Hematopoietic multipotent progenitor cell treated with erythropoietin and hydrocortisone succinate and interleukin-3 and kit ligand, for 8 days (in vitro differentiated cells): ENCODE data around the gene SLC2A10.

Experiments used
- DNase-seq: peaks from one replicate; pipeline ENCODE4 v3.0.0-alpha.2; 2015

Gene SLC2A10

DNA sequence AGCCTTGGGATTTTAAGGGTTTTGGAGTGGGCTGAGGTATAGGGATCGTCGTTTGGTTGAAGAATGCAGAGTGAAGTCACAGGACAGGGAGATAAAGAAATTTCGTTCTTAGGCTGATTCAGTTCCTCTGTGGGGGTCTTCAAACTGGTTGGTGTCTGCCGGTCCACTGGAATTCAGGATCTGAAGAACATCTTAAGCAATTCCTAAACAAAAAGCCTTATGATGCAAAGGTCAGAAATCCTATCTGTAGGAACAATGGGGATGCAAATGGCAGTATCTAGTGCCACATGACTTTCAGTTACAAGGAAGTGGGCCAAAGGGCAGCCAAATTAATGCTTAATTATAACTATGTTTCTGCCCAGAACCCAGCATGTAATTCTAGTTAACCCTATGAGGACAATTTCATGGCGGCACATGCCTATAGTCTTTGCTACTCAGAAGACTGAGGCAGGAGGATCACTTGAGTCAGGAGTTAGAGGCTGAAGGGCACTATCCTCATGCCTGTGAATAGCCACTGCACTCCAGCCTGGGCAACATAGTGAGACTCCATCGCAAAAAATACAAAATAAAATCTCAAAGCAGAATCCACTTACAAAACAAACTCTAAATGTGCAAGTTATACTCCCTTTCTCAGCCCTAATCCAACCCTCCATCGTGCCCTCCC, 4.6 kb upstream of the SLC2A10 start:
- no peak for DNase-seq

DNA sequence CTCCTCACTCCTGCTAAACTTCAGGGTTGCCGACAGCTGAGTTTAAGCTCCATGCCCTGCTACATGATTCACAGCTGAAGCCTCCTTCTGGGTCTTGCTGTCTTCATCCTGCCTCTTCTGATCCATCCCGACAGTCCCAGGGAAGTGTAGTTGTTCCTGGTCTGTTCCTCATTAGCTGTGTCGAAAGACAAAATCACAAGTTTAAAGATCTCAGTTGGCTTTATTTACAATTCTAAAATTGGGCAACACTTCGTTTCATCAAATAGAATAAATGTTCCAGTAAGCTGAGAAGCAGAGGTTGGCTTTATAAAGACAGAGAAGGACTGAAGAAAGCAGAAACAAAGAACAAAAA, 4.1 kb upstream of the SLC2A10 start:
- no peak for DNase-seq

DNA sequence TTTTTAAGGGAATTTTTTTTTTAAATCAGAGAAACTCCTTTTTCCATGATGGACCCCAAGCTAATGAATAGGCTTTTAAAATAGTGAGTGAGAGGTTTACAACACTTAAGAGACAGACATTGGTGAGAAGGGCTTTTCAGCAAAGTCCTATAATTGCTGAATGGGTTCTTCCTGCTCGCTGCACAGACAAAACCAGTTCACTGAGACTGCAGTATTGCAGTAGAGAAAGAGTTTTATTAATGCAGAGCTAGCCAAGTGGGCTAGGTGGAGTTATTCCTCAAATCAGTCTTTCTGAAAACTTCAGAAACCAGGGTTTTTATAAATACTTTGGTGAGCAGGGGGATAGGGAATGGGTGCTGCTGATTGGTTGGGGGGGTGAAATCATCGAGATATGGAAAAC, 3.2 kb upstream of the SLC2A10 start:
- no peak for DNase-seq

DNA sequence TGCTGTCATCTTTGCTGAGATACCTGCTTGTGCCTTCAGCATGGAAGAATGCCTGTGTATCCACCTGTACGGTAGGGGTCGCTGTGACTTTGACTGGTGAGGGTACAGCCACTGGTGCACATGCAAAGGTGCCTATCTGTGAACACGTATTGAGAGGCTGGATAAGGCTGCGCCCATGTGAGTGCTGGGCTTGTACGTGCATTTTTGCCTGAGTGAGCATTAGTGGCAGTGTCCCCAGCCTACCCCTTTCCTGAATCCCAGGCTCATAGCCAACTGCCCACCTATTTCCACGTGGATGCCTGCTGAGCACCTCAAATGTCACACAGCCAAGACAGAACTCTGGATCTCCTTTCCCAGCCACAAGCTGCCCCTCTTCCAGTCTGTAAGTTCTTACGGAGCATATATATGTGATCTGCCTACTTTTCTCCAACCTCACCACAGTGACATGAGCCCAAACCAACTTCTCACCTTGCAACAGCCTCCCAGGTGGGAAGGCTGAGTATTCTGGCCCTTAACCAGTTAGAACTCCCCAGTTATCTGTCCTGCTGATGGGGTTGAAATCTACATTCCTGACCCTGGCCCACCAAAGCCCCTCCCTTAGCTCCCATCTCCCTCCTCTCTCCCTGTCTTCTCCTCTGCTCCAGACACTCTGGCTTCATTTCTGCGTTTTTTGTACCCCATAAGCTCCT, 1.1 kb upstream of the SLC2A10 start:
- DNase-seq = peak; percentile 42

DNA sequence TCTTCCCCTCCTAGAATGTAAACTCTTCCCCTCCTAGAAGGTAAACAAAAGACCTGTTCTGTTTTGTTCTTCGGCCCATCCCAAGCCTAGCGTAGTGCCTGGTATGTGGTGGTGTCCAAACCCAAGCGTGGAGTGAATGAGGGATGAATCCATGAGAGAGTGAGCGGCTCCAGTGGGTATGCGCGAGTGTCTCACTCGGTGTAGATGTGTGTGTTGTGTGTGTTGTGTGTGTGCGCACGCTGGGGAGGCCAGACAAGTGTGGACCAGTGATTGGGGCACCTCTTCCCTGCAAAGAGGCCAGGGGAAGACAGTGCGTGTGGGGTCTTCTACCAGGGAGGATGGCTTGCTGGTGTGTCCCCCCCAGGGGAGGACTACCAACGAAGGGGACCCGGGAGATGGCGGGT, 392 bp upstream of the SLC2A10 start:
- DNase-seq = no peak

DNA sequence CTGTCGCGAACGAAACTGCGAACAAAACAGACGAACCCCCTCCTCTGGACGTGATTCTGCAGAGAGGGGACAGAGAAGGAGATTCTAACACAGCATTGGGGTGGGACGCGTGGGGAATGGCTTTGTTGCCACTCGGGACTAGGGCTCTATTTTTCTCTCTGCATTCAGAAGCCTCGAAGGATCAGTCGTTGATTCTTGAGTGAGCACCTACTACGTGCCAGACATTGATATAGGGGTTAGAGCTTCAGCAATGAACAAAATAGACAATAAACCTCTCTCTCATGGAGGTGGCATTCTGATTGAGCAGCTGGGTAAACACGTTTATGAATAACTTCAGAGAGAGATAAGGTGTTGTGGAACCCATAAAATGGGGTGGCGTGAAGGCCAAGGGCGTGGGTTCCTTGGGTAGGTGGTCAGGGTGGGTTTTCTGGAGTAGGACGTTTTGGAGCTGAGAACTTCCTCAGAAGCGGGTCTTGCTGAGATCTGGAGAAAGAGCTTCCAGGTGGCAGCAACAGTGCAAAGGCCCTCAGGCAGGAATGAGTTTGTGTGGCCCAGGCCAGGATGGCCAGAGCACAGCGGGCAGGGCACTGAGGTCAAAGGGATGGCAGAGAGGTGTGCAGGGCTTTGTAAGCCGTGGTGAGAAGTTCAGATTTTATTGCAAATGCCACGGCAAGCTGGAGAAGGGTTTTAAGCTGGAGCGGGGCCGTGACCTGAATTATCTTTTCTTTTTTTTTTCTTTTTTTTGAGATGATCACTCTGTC, 884 bp downstream of the SLC2A10 start:
- no peak for DNase-seq

DNA sequence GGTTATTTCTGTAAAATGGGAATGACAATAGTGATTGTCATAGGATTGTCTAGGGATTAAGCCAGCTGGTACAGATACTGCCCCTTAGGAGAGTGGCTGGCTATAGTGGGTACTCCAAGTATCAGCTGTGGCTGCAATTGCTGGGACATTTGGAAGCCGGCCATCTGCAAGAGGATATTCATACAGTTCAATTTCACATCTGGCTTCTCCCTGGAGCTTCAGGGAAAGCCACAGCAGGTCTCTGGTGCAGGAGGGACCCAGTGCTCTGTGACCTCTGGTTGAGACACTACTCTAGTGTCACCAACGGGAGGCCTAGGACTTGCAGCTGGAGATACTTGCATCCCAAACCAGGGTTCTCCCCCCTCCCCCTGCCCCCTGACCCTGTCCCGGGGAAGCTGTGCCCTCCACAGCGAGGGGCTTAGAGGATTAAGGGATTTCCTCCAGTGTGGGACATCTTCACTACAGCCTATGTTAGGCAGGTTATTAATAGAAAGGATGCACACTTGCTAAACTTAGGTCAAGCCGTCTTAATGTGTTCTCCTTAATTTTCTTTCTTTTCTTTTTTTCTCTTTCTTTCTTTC, 2.7 kb downstream of the SLC2A10 start:
- DNase-seq = no peak

DNA sequence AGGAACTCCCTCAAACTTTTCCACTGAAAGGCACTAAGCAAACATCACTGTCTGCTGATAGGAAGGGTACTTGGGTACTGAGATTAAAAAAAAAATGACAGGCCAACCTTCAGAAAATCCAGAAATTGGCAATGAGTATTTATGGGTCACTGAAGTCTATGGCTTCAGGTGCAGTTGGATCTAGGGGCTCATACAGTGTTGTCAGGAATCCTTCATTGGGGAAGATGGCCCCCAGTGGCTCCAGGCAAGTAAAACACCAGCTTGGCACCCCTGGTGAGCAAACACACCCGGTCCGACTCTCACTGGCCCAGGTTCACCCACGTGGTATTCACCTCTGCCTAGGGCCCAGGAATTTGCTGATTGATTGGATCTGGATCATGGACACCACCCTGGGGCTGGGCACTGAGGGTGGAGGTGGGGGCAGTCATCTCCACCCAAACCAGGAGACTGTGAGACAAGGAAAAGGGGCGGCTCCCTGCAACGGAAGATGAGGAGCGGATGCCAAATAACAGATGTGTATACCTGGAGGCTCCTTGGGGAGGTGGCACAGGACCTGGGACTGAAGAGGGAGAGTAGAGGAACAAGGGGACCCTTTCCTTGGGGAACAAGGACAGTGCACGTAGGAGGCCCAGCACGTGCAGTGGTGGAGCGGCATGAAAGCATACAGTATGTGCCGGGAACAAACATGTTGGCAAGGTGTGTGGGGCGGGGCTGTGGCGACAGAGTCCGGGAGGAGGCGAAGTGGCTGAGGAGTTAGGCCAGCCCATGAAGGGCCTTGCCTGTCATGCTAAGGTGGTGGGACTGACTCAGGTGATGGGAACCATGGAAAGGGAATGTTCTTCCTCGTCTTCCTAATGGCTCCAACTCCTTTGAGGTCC, 4.7 kb downstream of the SLC2A10 start:
- DNase-seq = no peak

DNA sequence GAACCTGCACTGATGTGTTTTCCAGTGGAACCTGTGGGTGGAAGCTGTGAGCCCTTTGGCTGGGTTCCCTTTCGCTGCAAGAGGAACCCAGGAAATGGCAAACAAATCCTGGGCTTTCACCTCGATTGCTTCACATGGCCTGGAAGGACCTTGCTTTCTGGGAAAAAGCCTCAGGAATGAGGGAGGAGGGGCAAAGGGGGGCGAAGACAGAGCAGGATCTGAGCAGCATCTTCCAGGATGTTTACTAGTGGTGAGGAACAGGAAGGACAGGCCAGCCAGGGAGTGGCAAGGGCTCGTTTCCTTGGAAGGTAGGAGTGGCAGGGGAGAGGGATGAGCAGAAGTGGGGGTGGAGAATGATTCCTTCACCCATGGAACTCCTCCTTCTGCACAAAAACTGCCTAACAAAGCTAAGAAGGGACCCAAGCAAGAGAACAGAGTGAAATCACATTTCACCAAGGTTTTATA, 5.9 kb downstream of the SLC2A10 start:
- no peak for DNase-seq

DNA sequence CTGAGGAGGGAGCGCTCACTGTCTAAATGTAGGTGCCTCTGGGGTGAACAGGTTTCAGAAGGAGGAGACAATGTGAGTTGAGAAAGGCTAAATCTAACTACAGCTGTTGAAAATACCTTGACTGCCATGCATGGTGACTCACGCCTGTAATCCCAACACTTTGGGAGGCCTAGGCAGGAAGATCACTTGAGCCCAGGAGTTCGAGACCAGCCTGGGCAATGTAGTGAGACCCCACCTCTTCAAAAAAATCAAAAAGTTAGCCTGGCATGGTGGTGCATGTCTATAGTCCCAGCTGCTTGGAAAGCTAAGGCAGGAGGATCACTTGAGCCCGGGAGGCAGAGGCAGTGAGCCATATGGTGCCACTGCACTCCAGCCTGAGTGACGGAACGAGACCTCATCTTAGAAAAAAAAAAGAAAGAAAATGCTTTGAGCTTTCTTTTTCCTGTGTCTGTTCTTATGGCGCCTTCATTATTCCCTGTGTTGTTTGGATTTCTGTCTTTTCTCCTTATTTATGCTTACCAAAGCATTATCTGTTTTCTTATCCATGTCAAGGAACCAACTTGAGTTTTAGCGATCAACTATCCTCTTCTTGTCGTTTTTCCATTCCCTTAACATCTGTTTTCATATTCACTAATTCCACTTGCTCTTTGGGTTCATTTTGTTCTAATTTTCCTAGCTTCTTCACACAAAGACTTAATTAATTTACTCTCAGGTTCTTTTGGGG, 8.5 kb downstream of the SLC2A10 start:
- no peak for DNase-seq

DNA sequence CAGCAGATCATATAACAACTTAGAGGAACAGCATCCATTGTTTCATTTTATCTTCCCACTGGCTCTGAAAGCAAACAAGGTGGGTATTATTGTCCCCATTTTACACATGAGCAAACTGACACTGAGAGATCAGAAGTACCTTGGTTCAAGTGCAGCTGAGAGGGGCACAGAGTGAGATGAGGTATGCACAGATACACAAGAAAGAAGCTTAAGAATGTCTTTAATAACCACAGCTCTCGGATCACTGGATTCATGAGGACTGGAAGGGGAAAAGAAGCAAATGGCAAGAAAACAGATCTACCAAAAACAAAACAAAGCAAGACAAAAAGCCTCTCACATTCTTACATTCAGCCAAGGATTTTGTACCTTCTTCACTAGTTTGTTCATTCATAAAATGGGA, 10.6 kb downstream of the SLC2A10 start:
- DNase-seq = no peak

DNA sequence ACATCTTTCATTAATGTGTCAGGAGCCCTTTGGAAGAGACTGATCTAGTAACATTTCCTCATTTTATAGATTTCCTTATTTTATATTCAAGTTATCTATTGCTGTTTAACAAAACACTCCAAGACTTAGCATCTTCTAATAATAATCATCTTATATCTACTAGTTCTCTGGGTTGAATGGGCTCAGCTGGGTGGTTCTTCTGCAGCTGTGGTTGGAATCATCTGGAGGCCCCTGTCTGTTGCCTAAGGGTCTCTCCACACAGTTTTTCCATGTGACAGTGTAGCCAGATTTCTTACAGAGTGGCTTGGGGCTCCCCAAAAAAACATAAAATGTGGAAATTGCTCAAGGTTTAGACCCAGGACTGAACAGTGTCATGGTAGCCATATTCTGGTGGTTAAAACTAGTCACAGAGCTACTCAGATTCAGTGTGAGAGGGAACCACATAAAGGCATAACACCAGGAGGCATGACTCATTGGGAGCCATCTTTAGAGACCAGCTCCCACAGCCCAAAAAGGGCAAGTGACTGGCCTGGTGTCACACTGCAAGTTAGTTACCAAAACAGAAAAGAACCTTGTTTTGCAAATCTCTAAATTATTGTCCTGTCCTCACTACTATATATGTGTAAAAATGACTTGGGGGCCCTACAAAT, 11.5 kb downstream of the SLC2A10 start:
- no peak for DNase-seq

DNA sequence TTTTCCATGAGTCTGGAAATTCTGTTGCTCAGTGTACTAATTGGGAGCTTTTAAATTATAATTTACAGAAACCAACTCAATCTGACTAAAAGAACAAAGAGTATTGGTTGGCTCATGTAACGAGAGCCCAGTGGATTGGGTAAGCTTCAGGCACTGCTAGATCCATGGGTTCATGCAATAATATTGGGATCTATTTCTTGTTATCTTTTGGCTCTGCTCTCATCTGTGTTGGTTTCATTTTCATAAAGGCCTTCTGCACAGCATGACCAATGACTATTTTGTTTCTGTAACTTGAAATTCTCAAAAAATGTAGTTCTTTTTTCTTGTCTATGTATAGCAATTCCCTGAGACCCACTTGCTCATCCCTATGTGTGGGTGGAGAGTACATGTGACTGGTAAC, 12.0 kb downstream of the SLC2A10 start:
- no peak for DNase-seq

DNA sequence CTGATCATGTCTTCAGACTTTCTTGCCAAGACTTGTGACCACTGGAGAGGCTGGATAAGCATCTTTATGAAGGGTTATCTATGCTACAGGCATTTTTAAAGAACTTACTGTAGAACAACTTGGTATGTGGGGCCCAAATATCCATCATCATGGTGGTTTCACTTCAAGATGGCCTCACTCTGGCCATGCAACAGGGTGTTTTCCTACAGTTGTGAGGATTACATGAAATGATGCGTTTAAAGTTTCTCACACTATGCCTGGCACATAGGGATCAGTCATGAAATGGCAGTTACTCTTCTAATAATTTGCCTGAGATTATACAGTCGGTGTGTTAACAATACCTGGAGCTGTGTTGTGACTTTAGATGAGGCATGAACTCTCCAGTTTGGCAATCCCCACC, 13.0 kb downstream of the SLC2A10 start:
- DNase-seq = no peak

DNA sequence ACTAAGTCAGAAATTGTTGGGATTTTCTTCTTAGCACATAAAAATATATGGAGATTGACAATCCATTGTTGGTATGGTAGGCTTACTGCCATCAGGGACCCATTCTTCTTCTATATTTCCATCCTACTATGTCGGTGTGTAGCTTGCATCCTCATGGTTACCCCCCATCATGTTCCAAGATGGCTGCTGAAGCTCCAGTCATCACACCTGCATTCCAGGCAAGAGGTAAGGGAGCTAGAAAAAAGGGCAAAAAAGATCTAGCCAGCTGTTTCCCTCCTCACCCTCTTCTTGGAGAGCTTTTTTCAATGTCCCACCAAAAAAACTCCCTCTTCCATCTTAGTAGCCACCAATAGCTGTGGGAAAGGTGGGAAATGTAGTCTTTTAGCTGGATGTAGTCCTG, 13.6 kb downstream of the SLC2A10 start:
- DNase-seq = no peak

DNA sequence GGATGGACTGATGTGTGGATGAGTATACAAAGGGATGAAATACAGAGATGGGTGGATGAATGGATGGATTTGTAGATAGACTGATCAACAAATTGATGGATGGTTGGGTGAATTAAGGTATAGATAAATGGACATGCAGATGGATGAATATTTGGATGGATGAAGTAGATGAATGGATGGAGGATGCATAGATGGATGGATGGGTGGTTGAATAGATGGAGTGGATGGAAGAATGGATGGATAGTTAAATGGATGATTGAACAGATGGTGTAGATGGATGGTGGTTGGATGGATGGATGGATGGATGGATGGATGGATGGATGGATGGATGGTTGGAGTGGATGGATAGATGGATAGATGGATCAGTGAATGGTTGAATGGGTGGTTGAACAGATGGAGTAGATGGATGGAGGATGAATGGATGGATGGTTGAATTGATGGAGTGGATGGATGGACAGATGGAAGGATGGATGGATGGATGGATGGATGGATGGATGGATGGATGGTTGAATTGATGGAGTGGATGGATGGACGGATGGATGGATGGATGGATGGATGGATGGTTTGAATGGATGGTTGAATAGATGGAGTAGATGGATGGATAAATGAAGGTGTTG, 15.0 kb downstream of the SLC2A10 start:
- DNase-seq = no peak

DNA sequence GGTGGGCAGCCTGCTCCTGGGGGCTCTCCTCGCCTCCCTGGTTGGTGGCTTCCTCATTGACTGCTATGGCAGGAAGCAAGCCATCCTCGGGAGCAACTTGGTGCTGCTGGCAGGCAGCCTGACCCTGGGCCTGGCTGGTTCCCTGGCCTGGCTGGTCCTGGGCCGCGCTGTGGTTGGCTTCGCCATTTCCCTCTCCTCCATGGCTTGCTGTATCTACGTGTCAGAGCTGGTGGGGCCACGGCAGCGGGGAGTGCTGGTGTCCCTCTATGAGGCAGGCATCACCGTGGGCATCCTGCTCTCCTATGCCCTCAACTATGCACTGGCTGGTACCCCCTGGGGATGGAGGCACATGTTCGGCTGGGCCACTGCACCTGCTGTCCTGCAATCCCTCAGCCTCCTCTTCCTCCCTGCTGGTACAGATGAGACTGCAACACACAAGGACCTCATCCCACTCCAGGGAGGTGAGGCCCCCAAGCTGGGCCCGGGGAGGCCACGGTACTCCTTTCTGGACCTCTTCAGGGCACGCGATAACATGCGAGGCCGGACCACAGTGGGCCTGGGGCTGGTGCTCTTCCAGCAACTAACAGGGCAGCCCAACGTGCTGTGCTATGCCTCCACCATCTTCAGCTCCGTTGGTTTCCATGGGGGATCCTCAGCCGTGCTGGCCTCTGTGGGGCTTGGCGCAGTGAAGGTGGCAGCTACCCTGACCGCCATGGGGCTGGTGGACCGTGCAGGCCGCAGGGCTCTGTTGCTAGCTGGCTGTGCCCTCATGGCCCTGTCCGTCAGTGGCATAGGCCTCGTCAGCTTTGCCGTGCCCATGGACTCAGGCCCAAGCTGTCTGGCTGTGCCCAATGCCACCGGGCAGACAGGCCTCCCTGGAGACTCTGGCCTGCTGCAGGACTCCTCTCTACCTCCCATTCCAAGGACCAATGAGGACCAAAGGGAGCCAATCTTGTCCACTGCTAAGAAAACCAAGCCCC, 16.0 kb downstream of the SLC2A10 start:
- DNase-seq = no peak

DNA sequence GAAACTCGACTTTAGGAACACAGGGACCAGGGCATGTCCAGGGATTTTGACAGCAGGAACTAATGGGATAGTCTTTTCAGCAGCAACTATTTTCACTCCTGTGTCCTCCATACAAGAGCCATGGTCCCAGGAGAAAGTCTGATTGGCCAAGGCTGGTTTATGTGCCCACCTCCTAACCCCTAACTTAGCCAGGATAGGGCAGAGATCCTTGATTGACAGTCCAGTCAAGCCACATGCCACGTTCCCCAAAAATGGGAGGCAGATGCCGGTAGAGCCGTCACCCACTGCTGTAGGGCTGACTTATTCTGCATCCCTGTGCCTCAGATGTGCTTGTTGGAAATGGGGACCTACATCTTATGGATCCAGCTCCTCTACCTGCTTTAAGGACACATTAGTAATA, 22.3 kb downstream of the SLC2A10 start:
- no peak for DNase-seq

DNA sequence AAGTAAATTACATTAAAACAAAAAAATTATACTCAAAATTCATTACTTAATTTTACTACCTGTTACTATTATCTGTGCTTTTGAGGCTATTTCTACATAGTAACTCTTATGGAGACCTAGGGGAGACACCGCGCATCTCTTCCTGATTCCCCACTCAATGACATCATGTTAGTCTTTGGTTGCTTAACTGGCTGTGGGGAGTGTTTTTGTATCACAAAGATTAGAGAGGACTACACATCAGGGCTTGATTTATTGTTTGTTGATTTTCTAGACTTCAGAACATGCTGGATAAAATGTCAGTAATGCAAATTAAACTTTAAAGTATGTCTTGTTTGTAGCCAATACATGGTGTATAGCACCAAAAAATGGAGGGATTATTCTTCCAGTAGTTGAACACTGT, 26.0 kb downstream of the SLC2A10 start:
- DNase-seq = no peak
